GM23338 (cell line): ENCODE results near the gene RXRA. TPM values are rescaled to one million over a fixed set of nuclear protein-coding genes. Genes with fewer than 3 reads are reported as not detected.

Experiments used
- ATAC-seq: fragments of 200-7000 bp; cut with Tn5 transposase; 3 replicates; pipeline ENCODE4 v1.9.1; 2020
- DNase-seq: peaks from one replicate; pipeline ENCODE4 v3.0.0-alpha.2; 2015; ENCODE audit warnings: low spot score
- H2AFZ ChIP-seq: fragments of 200-600 bp; sonication (generic); 2 replicates; pipeline ENCODE4 v1.8.0; 2016; ENCODE audit warnings: antibody characterized with exemption, mild to moderate bottlenecking, moderate library complexity
- H3F3A ChIP-seq: fragments of 200-600 bp; sonication (generic); replicated peaks from 2 replicates; pipeline ENCODE4 v1.8.0; 2017; ENCODE audit warnings: antibody characterized with exemption, mixed run types, low read depth
- H3K27ac ChIP-seq: fragments of 200-600 bp; sonication (generic); 2 replicates; pipeline ENCODE4 v1.6.1; 2016; ENCODE audit warnings: low read depth
- H3K27me3 ChIP-seq: fragments of 200-600 bp; sonication (generic); 2 replicates; pipeline ENCODE4 v1.8.0; 2016; ENCODE audit warnings: mild to moderate bottlenecking, mixed run types, moderate library complexity; ENCODE audit not compliant: insufficient read depth
- H3K36me3 ChIP-seq: fragments of 200-600 bp; sonication (generic); 2 replicates; pipeline ENCODE4 v1.8.0; 2016; ENCODE audit warnings: mild to moderate bottlenecking; ENCODE audit not compliant: insufficient read depth
- H3K4me1 ChIP-seq: fragments of 200-600 bp; sonication (generic); 2 replicates; pipeline ENCODE4 v1.8.0; 2016; ENCODE audit warnings: mild to moderate bottlenecking, moderate library complexity; ENCODE audit not compliant: insufficient read depth
- H3K4me2 ChIP-seq: fragments of 200-600 bp; sonication (generic); 2 replicates; pipeline ENCODE4 v1.7.1; 2017; ENCODE audit warnings: mixed run types
- H3K4me3 ChIP-seq: fragments of 200-600 bp; sonication (generic); 2 replicates; pipeline ENCODE4 v1.6.1; 2016; ENCODE audit warnings: mixed run types
- H3K79me2 ChIP-seq: fragments of 200-600 bp; sonication (generic); replicated peaks from 2 replicates; pipeline ENCODE4 v1.8.0; 2017; ENCODE audit warnings: mild to moderate bottlenecking; ENCODE audit not compliant: insufficient read depth
- H3K9me2 ChIP-seq: fragments of 200-600 bp; sonication (generic); 2 replicates; pipeline ENCODE4 v1.8.0; 2017; ENCODE audit not compliant: insufficient read depth
- H4K20me1 ChIP-seq: fragments of 200-600 bp; sonication (generic); replicated peaks from 2 replicates; pipeline ENCODE4 v1.8.0; 2017; ENCODE audit warnings: mild to moderate bottlenecking; ENCODE audit not compliant: insufficient read depth
- H3K27ac Mint-ChIP-seq: 2 replicates; pipeline ENCODE4 v1.8.0; 2020; ENCODE audit warnings: inconsistent platforms, mild to moderate bottlenecking, moderate library complexity, mixed read lengths
- H3K27me3 Mint-ChIP-seq: 3 replicates; pipeline ENCODE4 v1.8.0; 2022; ENCODE audit warnings: low read depth, mild to moderate bottlenecking, moderate library complexity, mixed read lengths, inconsistent platforms; ENCODE audit not compliant: insufficient read depth, poor library complexity
- H3K36me3 Mint-ChIP-seq: 3 replicates; pipeline ENCODE4 v1.8.0; 2021; ENCODE audit warnings: low read depth, mild to moderate bottlenecking, inconsistent platforms, moderate library complexity, mixed read lengths
- H3K4me1 Mint-ChIP-seq: 3 replicates; pipeline ENCODE4 v1.8.0; 2020; ENCODE audit warnings: mild to moderate bottlenecking, inconsistent platforms, mixed read lengths
- H3K4me3 Mint-ChIP-seq: 3 replicates; pipeline ENCODE4 v1.8.0; 2021; ENCODE audit warnings: moderate library complexity, mild to moderate bottlenecking, inconsistent platforms, mixed read lengths
- H3K9me3 Mint-ChIP-seq: 3 replicates; pipeline ENCODE4 v1.8.0; 2020; ENCODE audit warnings: moderate library complexity, mild to moderate bottlenecking, inconsistent platforms, mixed read lengths
- CREB1 ChIP-seq: fragments of 250-450 bp; sonication (Bioruptor Pico); IDR thresholded peaks from 2 replicates; pipeline ENCODE4 v1.5.0; 2020; ENCODE audit warnings: low read depth, mild to moderate bottlenecking, moderate library complexity
- EZH2phosphoT487 ChIP-seq: fragments of 200-600 bp; sonication (generic); IDR thresholded peaks from one replicate; pipeline ENCODE4 v1.8.1; 2018; ENCODE audit warnings: antibody characterized with exemption; ENCODE audit not compliant: unreplicated experiment
- POLR2AphosphoS5 ChIP-seq: IDR thresholded peaks from 2 replicates; pipeline ENCODE4 v1.6.1; 2016; ENCODE audit warnings: antibody characterized with exemption, low read depth
- ZNF114 ChIP-seq: fragments of 250-450 bp; sonication (Bioruptor Pico); IDR thresholded peaks from 2 replicates; pipeline ENCODE4 v1.5.0; 2020; ENCODE audit warnings: mild to moderate bottlenecking, moderate library complexity
- ZNF331 ChIP-seq: fragments of 250-450 bp; sonication (Bioruptor Pico); IDR thresholded peaks from 2 replicates; pipeline ENCODE4 v1.5.0; 2020; ENCODE audit warnings: low read depth, mild to moderate bottlenecking, moderate library complexity
- ZNF462 ChIP-seq: fragments of 250-450 bp; sonication (Bioruptor Pico); IDR thresholded peaks from 2 replicates; pipeline ENCODE4 v1.5.0; 2020; ENCODE audit warnings: mild to moderate bottlenecking, moderate library complexity
- polyA plus RNA-seq: library from polyadenylated mRNA; unstranded; fragments of >200 nt; fragmentation: Nextera tagmentation; extraction: Ambion mirVana; gene quantifications from 2 replicates; pipeline ENCODE4 v1.2.1, GENCODE V29; 2016
- total RNA-seq: library from RNA; depleted of rRNA; stranded (reverse); fragments of >200 nt; shearing (Covaris generic); gene quantifications from 2 replicates; pipeline ENCODE4 v1.2.3, GENCODE V29; 2014

The RXRA gene
- total and polyA plus RNA-seq, 2 experiments from 2014 or later = 4.9 to 17.9 TPM

DNA sequence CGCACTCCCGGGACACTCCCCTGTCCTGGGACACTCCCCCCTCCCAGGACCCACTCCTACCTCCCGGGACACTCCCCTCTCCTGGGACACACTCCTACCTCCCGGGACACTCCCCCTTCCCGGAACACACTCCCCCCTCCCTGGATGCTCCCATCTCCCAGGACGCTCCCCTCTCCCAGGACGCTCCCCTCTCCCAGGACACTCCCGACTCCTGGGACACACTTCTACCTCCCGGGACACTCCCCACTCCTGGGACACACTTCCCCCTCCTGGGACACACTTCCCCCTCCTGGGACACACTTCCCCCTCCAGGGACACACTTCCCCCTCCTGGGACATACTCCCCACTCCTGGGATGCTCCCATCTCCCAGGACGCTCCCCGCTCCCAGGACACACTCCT lies 95.6 kb downstream of the RXRA start (continued):
- TF ChIP-seq ZNF462 (CRISPR knock-in tag) = no peak
- TF ChIP-seq CREB1 (CRISPR knock-in tag) = no peak
- TF ChIP-seq POLR2AphosphoS5 = no peak
- TF ChIP-seq EZH2phosphoT487 = no peak
- TF ChIP-seq ZNF114 (CRISPR knock-in tag) = no peak
- no peak for TF ChIP-seq ZNF331 (CRISPR knock-in tag)

GRCh38 chr9:134422301-134423090 lies 96.2 kb downstream of the RXRA start:
- H3K9me3 Mint-ChIP-seq = no peaks in the 10 kb centered on the region
- no peak for ATAC-seq
- no peak overlapping the region for H3K27ac Mint-ChIP-seq
- TF ChIP-seq ZNF331 (CRISPR knock-in tag) (no peak), ZNF462 (CRISPR knock-in tag) (no peak)

More at GRCh38 chr9:134422301-134423090, 96.2 kb downstream of the RXRA start:
- 0 out of 3 replicates have a peak, but pooled peaks cover 2% of the 10 kb centered on the region for H3K4me1 Mint-ChIP-seq
- peak; percentile 46 for DNase-seq
- H4K20me1 ChIP-seq = no peaks in the 10 kb centered on the region; the same call in 1 of the 2 replicates
- H3K4me3 ChIP-seq = no peak overlapping the region
- no peaks in the 10 kb centered on the region for H3K27me3 ChIP-seq
- no peak overlapping the region for H3K4me3 Mint-ChIP-seq
- H3K9me2 ChIP-seq = no peaks in the 10 kb centered on the region
- peaks cover 7% of the 10 kb centered on the region; the same call in 1 of the 3 replicates for H3K36me3 Mint-ChIP-seq
- no peaks in the 10 kb centered on the region for H3K27me3 Mint-ChIP-seq
- no peaks in the 10 kb centered on the region for H3K79me2 ChIP-seq
- no peaks in the 10 kb centered on the region for H3K4me1 ChIP-seq
- no peak overlapping the region for H2AFZ ChIP-seq
- no peak overlapping the region for H3K4me2 ChIP-seq
- no peaks in the 10 kb centered on the region for H3F3A ChIP-seq
- H3K27ac ChIP-seq = no peak overlapping the region
- H3K36me3 ChIP-seq = no peaks in the 10 kb centered on the region
